ENCODE measurements around the gene SUPT6H.

GRCh38 chr17:28620010-28620409 is 42.0 kb upstream of the SUPT6H start:
- TF ChIP-seq ZNF70 (CRISPR knock-in tag; IDR thresholded peaks at IDR 0.05), result no peak
- TF ChIP-seq ZFP3 (CRISPR knock-in tag; IDR thresholded peaks at IDR 0.05), result no peak
- TF ChIP-seq PPARA (CRISPR knock-in tag; IDR thresholded peaks at IDR 0.05; ENCODE audit: borderline replicate concordance), result no peak
- TF ChIP-seq ZFP30 (CRISPR knock-in tag; IDR thresholded peaks at IDR 0.05), result no peak
- TF ChIP-seq ESRRG (CRISPR knock-in tag; IDR thresholded peaks at IDR 0.05), result no peak
- TF ChIP-seq PATZ1 (CRISPR knock-in tag; IDR thresholded peaks at IDR 0.05; ENCODE audit: borderline replicate concordance), result no peak
- no peak for TF ChIP-seq CSDC2 (CRISPR knock-in tag; IDR thresholded peaks at IDR 0.05)
